Epidermal melanocyte (primary cell): Measurements from ENCODE around the gene FOSL1.
A peak's percentile ranks its signal among the peaks of the same experiment; 100 is the strongest.
"Not testable (repeated sequence)": the region's sequence is repeated elsewhere in the genome, so short reads cannot be mapped to it uniquely, and the experiment has no call there.

Experiments
- DNase-seq: peaks from one replicate; pipeline ENCODE4 v3.0.0; 2011; ENCODE audit warnings: low spot score; ENCODE audit not compliant: insufficient read length

The FOSL1 gene

DNA sequence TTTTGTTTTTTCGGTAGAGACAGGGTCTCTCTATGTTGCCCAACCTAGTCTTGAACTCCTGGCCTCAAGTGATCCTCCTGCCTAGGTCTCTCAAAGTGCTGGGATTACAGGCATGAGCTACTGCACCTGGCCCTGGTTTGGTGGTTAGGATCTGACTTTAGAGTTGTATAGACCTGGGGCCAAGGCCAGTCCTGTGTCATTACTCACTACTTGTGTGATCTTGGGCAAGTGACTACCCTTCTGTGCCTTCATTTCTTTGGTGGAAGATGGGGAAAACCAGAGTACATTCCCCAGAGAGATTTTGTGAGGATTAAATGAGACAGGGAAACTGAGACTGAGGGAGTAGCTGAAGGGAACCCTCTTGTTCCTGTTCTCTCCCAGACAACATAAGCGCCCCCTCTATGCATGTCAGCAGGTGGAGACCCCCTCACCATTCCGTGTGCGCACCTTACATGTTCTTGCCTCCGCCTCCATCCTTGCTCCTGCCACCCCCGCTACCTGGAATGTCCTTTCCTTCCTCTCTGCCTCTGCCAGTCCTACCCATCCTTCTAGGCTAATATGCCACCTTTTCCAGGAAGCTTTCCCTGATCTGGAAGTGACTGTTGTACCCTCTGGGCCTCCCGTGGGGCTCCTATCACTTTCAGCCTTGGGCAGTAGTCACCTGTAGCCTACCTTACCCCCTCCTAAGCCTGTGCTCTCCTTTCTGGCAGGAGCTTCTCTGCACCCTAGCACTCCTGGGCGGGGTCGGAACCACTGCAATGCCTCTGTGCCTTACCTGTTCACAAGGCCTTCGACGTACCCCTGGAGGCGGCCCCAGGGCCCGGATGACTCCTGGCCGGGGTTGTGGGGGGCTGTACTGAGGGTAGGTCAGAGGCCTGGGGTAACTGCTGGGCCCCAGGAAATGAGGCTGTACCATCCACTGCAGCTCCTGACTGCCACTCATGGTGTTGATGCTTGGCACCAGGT lies 3.9 kb downstream of the FOSL1 start:
- DNase-seq, result no peak

DNA sequence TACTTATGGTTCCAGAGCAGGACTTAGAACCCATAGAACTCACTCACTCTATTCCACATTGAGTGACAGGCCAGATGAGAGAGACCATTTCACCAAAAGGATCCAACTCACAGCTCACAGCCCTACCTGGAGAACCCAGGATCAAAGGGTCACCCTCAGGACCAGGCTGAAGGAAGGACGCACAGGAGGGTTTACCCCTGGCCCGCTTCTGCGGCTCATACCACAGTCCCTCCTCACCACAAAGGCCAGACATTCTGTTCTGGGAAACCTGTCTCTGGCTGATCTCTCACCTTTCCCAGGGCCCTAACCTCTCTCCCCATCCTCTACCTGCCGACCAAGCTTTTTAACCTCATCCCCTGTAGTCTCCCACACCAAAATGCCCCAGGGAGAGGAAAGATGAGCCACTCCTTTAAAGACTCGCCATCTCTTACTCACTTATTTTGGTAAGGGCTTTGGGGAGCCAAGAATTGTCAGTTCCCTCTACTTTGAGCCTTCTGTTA lies 4.7 kb downstream of the FOSL1 start:
- DNase-seq, result no peak

- no peak for DNase-seq
Observed at GRCh38 chr11:65894034-65894591, 6.1 kb downstream of the FOSL1 start.

DNA sequence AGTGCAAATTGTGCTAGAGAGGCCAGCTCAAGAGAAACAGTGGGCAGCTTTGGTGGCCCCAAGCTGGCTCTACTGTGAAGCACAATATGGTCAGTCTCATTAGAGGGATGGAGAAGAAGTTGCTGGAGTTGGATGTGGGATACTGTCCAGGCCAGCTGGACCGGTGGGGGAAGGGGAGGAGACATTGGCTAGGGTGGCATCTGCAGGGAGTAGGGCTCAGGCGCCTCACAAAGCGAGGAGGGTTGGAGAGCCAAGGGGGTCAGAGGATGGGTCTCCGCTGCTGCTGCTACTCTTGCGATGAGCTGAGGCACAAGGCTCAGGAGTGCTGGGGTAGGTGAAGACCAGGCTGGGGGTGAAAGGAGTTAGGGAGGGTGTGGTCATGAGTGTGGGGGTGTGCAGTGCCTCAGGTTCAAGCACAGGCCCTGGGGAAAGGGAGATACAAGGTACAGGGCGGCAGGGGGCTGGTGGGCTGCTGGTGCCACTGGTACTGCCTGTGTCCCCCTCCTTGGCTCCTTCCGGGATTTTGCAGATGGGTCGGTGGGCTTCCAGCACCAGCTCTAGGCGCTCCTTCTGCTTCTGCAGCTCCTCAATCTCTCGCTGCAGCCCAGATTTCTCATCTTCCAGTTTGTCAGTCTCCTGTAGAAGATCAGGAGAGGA lies 7.4 kb downstream of the FOSL1 start:
- no peak for DNase-seq

DNA sequence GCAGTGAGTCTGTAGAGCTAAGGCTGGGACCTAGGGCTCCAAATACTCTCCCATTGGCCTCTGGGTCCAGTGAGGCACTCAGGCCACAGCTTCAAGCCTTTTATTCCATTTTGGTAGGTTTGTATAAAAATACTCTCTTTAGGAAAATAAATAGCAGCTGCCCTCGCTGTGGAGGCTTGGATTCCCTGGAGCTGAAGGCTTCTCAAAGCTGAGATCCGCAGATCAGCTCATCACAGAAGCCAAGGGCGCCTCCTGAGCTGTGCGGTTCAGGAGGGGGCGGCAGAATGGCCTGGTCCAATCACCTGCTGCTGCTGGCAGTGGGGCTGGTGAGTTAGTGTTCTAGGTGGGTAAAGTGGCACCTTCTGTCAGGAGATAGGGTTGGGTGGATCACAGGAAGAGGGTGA lies 8.0 kb downstream of the FOSL1 start:
- DNase-seq, result not testable (repeated sequence)

DNA sequence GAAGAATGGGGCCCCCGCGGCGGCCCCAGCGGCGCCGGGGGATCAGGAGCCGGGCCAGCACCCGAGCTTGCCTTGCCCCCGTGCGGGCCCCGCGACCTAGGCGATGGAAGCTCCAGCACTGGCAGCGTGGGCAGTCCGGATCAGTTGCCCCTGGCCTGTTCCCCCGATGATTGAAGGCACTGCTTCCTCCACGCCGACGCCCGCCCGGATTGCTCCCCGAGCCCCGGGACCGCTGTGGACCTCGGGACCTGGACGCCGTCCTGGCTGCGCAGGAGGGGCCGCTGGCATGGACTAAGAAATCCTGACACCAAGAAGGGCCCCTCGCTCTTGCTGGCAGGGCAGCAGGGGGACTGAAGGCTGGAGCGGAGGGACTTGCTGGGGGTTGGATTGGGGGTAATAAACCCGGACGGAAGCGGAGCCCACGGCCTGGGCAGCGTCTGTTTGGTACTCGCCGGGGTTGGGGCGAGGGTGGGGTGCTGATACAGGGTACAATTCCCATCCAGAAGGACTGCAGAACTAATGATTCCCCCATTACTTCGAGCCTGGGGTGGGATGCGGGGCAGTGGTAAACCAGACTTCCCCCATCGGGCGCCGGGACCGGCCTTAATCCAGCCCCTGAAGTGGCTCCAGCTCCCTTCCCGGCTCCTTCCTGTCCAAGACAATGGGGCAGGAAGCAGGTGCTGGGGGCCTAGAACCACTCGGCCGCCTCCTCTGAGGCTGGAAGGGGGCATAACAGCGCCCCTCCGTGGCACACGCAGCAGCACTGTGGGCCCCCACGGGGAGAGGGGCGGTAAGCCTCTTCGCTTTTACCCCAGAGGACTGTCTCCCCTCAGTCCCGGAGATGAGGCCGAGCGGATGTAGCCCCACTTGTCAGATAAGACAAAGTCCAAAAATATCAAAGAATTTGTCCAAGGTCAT lies 8.7 kb downstream of the FOSL1 start:
- DNase-seq, result no peak

DNA sequence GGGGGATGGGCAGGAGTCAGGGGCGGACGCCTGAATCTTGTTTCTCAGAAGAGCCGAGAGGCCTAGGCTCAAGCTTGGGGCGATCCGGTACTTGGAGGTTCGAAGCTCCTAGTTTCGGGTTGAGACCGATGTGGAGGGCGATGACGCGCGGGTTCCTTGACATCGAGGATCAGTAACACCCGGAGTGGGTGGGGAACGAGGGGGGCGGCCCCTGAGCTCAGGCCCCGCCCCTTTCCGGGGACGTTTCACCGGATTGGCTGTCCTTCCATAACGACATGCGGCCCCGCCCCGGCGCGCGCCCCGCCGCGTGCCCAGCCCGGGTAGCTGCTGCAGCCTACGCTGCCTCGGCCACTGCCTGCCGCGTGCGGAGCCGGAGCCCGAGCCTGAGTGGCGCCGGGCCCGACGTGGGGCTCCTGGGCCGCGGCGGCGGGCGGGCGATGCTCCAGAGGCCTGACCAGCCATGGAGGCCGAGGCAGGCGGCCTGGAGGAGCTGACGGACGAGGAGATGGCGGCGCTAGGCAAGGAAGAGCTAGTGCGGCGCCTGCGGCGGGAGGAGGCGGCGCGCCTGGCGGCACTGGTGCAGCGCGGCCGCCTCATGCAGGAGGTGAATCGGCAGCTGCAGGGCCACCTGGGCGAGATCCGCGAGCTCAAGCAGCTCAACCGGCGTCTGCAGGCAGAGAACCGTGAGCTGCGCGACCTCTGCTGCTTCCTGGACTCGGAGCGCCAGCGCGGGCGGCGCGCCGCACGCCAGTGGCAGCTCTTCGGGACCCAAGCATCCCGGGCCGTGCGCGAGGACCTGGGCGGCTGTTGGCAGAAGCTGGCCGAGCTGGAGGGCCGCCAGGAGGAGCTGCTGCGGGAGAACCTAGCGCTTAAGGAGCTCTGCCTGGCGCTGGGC lies 9.6 kb downstream of the FOSL1 start, which contains the start of gene CCDC85B:
Gene CCDC85B (plus strand): TSS at position 350 of the 895 bp plus-strand sequence. CDS start 111 bp downstream, at position 461.
- peak; percentile 94 for DNase-seq

DNA sequence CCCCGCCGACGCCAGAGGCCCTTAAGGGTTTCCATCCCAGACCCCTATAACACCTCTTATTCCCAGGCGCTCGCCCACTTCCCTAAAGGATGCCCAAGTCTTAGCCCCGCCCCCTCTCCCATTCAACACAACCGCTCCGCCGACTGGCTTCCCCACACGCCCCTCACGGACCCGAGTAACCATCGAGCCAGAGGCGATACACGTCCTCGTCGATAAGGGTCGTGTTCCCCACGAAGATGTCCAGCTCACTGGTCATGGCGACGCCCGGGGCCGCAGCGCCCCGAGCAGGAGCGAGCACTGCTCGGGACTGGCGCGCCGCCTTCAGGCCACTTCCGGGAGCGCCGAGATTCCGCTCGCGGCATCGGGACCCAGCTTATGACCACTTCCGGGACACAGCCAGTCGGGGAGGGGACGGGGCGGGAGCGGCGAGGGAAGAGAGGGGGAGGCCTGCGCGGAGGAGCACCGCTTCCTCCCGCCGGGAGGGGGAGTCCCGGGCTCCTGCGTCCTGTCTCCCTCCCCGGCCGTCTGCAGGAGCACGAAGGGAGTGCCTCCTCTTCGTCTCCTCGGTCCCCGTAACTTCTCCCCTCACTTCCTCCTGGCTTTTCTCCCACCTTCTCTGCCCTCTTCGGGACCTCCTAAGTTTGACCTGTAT lies 11.9 kb downstream of the FOSL1 start, which contains the start of gene FIBP:
Gene FIBP (minus strand): TSS at position 309 of the 652 bp plus-strand sequence. CDS start 53 bp downstream, at position 256.
- peak; percentile 96 for DNase-seq

DNA sequence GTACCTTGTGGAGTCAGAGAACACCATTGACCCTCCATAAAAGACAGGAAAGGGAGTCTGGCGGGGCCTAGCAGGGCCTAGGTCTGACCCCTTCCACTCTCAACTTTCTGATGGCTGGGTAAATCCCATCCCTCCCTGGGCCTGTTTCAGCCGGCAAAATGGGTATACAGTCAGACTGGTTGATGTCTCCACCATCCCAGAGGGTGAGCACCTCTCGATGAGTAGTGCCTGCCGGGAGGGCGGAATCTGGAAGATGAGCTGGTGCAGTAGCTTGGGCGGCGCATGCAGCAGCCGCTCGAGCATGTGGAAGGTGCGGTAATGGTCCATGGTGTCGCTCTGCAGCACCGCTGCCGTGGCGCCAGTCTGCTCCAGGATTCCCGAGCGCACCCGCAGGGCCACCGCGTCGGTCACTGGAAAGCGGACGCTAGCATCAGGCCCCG lies 12.4 kb downstream of the FOSL1 start:
- no peak for DNase-seq

- DNase-seq, result no peak
Observed at GRCh38 chr11:65886826-65887722, 13.1 kb downstream of the FOSL1 start.

DNA sequence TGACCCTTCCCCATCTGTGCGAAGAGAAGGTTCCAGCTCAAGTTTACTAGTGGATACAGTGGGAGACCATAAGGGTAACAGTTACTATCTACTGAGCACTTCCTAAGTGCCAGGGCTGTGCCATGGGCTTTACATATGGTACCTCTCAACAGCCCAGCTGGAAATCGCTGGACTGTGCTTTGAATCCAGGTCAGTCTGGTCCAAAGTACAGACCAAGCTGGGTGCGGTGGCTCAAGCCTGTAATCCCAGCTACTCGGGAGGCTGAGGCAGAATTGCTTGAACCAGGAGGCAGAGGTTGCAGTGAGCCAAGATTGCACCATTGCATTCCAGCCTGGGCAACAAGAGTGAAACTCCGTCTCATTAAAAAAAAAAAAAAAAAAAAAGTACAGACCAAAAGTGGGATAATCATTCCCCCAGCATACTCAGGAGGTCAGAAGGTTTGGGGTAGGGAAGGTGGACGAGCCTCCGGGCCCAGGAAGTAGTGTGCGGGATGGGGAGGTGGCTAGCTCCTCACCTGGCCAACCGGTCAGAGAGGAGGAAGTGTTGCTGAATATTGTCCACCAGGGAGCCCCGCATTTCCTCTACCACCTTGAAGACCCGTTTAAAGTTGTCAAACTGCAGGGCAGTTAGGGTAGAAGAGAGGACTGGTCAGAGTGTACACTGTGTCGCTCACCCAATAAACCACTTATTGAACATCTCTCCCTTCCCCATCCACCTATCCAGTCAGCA lies 14.2 kb downstream of the FOSL1 start:
- no peak for DNase-seq

DNA sequence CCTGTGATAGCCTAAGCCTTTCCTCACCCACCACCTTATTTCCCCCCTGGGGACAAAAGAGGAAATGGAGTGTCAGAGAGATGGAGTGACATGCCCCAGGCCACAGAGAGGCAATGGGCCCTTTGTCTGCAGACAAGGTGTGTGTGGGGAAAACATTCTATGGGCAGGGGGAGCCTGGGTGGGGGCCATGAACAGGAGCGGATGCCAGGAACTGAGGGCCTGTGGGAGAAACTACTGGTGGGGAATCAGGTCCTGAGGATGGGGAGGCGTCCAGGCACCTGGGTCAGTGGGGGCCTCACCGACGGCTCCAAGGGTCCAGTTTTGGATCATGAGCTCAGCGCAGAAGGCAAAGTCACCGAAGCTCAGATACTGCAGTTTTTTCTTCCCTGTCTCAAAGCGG lies 15.0 kb downstream of the FOSL1 start:
- no peak for DNase-seq

GRCh38 chr11:65884716-65885092 lies 15.5 kb downstream of the FOSL1 start:
- peak; percentile 83 for DNase-seq

DNA sequence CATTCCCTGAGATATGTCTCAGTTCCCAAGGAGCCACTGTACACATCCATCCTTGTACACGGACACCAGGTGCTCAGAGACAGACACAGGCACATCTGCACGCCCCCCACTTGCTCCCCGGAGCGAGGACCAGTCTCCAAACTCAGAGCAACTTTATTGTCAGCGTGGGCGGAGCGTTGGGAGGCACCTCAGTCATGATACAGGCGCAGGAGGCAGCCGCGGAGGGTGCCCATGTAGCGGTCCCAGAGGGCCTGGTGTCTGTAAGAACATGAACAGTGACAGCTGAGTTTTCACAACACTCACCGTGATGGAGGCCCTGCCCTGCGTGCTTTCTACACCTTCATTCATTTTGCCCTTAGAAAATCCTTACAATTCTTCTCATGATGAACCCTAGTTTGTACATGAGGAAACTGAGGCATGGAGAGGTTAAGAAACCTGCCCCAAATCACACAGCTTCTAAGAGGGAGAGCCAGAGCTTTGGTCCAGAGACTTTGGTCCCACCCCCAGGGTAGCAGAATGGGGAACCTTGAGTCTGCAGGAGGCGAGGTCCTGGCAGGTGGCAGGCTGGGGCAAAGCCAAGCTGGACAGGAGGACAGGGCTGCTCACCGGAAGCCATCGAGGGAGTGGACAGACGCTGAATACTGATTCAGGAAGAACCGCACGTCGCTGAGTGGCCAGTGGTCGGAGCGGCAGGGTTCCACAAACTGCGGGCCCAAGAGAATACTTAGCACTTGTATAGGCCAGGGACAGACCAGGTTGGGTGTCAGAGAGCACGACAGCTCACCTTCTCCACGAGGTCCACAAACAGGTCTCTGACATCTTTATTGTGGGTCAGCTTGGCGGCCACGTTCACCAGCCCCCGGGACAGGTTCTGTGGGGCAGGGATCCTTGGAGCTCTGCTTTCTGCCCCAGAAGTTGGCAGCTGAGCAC lies 16.1 kb downstream of the FOSL1 start:
- DNase-seq, result no peak

DNA sequence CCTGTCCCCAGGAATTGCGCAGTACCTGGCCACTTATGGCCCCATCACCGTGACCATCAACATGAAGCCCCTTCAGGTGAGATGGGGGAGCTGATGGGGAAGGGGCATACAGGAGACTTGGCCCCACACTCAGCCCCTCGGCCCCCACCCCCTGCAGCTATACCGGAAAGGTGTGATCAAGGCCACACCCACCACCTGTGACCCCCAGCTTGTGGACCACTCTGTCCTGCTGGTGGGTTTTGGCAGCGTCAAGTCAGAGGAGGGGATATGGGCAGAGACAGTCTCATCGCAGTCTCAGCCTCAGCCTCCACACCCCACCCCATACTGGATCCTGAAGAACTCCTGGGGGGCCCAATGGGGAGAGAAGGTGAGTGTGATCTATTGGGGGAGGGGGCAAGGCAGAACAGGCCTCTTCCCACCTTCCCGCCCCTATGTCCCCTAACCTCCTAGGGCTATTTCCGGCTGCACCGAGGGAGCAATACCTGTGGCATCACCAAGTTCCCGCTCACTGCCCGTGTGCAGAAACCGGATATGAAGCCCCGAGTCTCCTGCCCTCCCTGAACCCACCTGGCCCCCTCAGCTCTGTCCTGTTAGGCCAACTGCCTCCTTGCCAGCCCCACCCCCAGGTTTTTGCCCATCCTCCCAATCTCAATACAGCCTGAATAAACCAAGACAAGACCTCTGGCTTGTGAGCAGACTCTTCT lies 17.0 kb downstream of the FOSL1 start:
- DNase-seq, result no peak
